ENCODE data around the gene EIF1AD. TPM values are rescaled to one million over a fixed set of nuclear protein-coding genes. Genes with fewer than 3 reads are reported as not detected.

Gene EIF1AD
- total RNA-seq, 1 donor from 2014 or later = 34.0 TPM

DNA sequence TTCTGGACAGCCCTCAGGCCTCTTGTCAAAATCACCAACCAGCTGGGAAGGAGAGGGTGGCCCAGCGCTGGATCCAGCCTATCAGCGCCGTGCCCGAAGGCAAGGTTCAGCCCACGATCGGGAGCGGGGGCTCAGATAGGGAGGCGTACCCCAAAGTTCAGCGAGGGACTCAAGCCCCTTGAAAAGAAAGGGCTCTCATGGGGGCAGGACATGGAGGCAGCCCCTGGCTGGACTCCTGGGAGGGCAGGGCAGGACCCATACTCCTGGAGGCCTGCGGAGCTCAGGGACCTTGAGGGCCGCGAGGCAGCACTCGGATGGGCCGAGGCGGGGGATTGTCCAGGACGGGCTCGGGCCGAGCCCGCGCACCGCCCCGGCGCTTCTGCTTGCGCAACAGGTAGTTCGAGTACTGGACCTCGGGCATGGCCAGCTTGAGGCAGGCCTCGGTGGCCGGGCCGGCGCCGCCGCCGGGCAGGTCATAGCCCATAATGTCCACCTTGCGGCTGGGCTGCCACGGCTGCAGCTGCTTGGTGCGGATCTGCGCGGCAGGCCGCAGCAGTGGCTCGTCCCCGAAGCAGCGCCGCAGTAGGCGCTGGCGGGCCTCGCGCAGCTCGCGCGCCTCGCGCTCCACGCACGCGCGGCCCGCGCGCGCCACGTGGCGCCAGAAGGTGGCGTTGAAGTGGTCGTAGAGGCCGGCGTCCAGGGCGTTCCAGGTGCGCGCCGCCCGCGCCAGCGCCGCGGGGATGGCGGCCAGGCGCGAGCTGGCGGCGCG, 40.5 kb upstream of the EIF1AD start:
- H3K4me1 Mint-ChIP-seq = peaks cover 2% of the 10 kb centered on the region
- no peak overlapping the region for H3K4me3 Mint-ChIP-seq
- H3K36me3 Mint-ChIP-seq = no peaks in the 10 kb centered on the region
- peaks cover under 1% of the 10 kb centered on the region for H3K9me3 Mint-ChIP-seq
- H3K27me3 Mint-ChIP-seq (ENCODE audit: low read depth) = peaks cover 2% of the 10 kb centered on the region
- TF ChIP-seq, protein P1, sequence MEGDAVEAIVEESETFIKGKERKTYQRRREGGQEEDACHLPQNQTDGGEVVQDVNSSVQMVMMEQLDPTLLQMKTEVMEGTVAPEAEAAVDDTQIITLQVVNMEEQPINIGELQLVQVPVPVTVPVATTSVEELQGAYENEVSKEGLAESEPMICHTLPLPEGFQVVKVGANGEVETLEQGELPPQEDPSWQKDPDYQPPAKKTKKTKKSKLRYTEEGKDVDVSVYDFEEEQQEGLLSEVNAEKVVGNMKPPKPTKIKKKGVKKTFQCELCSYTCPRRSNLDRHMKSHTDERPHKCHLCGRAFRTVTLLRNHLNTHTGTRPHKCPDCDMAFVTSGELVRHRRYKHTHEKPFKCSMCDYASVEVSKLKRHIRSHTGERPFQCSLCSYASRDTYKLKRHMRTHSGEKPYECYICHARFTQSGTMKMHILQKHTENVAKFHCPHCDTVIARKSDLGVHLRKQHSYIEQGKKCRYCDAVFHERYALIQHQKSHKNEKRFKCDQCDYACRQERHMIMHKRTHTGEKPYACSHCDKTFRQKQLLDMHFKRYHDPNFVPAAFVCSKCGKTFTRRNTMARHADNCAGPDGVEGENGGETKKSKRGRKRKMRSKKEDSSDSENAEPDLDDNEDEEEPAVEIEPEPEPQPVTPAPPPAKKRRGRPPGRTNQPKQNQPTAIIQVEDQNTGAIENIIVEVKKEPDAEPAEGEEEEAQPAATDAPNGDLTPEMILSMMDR (IDR thresholded peaks at IDR 0.05; ENCODE audit: unreplicated experiment) = no peak
- DNase-seq (ENCODE audit: low spot score in 2 of 2, unreplicated experiment in 2 of 2) = no peak
- H3K27ac Mint-ChIP-seq = no peak overlapping the region

DNA sequence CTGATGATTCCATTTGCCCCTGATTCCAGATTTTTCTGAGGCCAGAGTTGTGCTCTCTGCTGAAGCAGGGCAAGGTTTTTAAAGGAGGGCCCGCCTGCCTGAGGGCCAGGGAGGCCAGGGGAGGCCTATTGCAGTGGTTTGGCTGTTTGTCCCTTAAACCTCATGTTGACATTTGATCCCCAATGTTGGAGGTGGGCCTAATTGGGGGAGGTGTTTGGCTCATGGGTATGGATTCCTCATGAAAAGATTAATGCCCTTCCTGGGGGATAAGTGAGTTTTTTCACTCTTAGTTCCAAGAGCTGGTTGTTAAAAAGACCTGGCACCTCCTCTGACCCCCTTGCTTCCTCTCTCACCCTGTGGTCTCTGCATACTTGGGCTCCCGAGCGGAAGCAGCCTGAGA, 37.8 kb upstream of the EIF1AD start:
- TF ChIP-seq, protein P1 (IDR thresholded peaks at IDR 0.05; ENCODE audit: unreplicated experiment) = no peak
- Mint-ChIP-seq H3K36me3 (no peaks in the 10 kb centered on the region), H3K27ac (no peak overlapping the region), H3K4me1 (no peaks in the 10 kb centered on the region), H3K27me3 (ENCODE audit: low read depth) (peaks cover 6% of the 10 kb centered on the region), H3K9me3 (peaks cover 3% of the 10 kb centered on the region), H3K4me3 (no peak overlapping the region)
- no peak for DNase-seq (ENCODE audit: low spot score in 2 of 2, unreplicated experiment in 2 of 2)

GRCh38 chr11:66037327-66037726, 35.4 kb upstream of the EIF1AD start:
- Mint-ChIP-seq H3K4me3 (no peak overlapping the region), H3K27me3 (ENCODE audit: low read depth) (peaks cover 9% of the 10 kb centered on the region), H3K9me3 (peaks cover 3% of the 10 kb centered on the region), H3K4me1 (no peaks in the 10 kb centered on the region), H3K36me3 (no peaks in the 10 kb centered on the region), H3K27ac (no peak overlapping the region)
- no peak for DNase-seq (ENCODE audit: low spot score in 2 of 2, unreplicated experiment in 2 of 2)
- TF ChIP-seq, protein P1 (IDR thresholded peaks at IDR 0.05; ENCODE audit: unreplicated experiment) = no peak

DNA sequence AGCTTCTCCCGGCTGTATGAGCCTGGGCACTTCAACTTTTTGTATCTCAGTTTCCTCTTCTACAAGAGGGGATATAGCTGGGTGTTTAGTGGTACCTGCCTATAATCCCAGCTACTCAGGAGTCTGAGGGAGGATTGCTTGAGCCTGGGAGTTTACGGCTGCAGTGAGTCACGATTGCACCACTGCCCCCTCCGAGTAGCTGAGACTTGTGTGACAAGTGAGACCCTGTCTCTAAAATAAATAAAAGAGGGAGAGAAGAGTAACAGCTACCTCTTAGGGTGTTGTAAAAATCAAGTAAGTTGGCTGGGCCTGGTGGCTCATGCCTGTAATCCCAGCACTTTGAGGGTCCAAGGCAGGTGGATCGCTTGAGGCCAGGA, 34.4 kb upstream of the EIF1AD start:
- H3K27ac Mint-ChIP-seq = no peak overlapping the region
- DNase-seq (ENCODE audit: low spot score in 2 of 2, unreplicated experiment in 2 of 2) = no peak
- H3K36me3 Mint-ChIP-seq = no peaks in the 10 kb centered on the region
- peaks cover 3% of the 10 kb centered on the region for H3K9me3 Mint-ChIP-seq
- TF ChIP-seq, protein P1 (IDR thresholded peaks at IDR 0.05; ENCODE audit: unreplicated experiment) = no peak
- no peak overlapping the region for H3K4me3 Mint-ChIP-seq
- H3K27me3 Mint-ChIP-seq (ENCODE audit: low read depth) = peaks cover 10% of the 10 kb centered on the region
- no peaks in the 10 kb centered on the region for H3K4me1 Mint-ChIP-seq

GRCh38 chr11:66035653-66036333, 33.8 kb upstream of the EIF1AD start:
- Mint-ChIP-seq H3K27ac (no peak overlapping the region), H3K4me1 (no peaks in the 10 kb centered on the region), H3K27me3 (ENCODE audit: low read depth) (peaks cover 10% of the 10 kb centered on the region), H3K9me3 (peaks cover 3% of the 10 kb centered on the region), H3K36me3 (no peaks in the 10 kb centered on the region), H3K4me3 (no peak overlapping the region)
- TF ChIP-seq, protein P1 (IDR thresholded peaks at IDR 0.05; ENCODE audit: unreplicated experiment) = no peak
- DNase-seq (ENCODE audit: low spot score in 2 of 2, unreplicated experiment in 2 of 2) = no peak

All from mesothelial cell of epicardium (in vitro differentiated cells).